Renal cortical epithelial cell (primary cell): ENCODE results near the gene FAM83G. TPM values are rescaled to one million over a fixed set of nuclear protein-coding genes. Genes with fewer than 3 reads are reported as not detected.

Experiments
- DNase-seq: peaks from one replicate; pipeline ENCODE4 v3.0.0-alpha.2; 2011; ENCODE audit warnings: low read depth
- total RNA-seq: library from RNA; depleted of rRNA; stranded (reverse); fragments of >200 nt; gene quantifications from 2 replicates; pipeline ENCODE4 v1.2.3, GENCODE V29; 2014

FAM83G gene
- total RNA-seq, 1 donor from 2014 or later: 17.9 TPM

GRCh38 chr17:19006698-19007097, 2.1 kb upstream of the FAM83G start:
- DNase-seq: no peak

- DNase-seq: no peak
Observed at GRCh38 chr17:19005789-19006430, 1.3 kb upstream of the FAM83G start.

DNA sequence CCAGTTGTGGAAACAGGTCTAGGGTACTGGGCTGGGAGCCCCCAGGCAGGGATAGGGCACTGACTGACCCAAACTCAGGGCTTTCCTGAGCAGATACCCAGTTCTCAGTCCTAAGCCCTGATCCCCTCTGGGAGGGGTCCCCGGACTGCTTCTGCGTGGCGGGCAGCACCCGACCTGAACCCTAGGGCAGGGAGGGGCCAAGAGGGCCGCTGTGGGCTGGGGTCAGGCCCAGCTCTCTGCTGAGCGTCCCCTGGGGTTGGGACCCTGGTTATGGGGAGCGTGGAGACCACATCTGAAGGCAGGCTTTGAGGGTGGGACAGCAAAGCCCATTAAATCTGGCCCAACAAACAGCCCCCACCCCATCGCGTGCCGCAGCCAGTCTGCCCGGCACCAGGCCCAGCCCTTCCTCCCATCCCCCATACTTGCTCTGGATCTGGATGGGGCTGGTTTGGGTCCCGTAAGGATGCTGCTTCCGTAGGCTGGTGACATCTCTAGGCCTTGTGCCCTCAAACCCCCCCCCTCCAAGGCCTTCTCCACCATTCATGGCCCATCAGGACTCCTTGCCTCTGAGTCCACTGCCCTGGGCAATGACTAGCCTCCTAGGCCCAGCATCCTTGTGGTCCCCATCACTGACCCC, 691 bp upstream of the FAM83G start:
- no peak for DNase-seq

DNA sequence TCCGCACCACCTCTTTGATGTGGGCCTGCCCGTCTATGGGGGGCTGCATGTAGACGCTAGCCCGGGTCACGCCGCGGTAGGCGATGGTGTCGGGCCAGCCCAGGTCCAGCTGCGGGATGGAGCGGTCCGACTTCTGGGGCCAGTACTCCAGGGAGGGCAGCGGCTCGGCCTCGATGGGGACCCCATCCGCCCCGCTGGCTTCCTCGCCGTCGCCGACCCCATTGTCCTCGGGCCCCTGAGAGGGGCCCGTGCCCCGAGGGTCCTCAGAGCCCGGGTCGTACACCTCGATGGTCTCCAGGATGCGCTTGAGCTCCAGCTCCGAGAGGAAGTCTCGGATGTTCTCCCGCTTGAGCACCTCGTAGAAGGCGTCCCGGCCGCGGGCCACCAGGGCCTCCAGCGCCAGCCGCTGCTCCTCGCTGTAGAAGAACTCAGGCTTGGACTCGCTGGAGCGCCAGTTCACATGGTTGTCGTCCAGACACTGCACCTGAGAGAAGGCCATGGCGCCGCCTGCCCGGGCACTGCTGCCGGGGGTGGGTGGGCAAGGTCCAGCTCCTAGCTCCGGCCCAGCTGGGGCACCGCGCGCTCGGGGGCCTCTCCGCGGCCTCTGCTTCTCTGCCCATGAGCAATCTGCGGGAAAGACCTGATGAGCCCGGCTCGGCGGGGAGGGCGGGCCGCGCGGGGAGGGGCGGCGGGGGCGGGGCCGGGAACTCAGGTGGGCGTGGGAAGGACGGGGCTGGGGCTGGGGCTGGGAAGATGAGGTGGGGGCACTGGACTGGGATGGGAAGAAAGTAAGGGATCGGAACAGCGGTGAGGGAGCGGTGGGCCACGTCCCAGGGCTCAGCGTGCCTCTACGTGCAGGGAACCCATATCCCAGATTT, 782 bp downstream of the FAM83G start:
- peak; percentile 15 for DNase-seq

GRCh38 chr17:19002805-19003542, 1.6 kb downstream of the FAM83G start:
- peak; percentile 34 for DNase-seq

- DNase-seq: no peak
Observed at GRCh38 chr17:19001907-19002590, 2.5 kb downstream of the FAM83G start.

DNA sequence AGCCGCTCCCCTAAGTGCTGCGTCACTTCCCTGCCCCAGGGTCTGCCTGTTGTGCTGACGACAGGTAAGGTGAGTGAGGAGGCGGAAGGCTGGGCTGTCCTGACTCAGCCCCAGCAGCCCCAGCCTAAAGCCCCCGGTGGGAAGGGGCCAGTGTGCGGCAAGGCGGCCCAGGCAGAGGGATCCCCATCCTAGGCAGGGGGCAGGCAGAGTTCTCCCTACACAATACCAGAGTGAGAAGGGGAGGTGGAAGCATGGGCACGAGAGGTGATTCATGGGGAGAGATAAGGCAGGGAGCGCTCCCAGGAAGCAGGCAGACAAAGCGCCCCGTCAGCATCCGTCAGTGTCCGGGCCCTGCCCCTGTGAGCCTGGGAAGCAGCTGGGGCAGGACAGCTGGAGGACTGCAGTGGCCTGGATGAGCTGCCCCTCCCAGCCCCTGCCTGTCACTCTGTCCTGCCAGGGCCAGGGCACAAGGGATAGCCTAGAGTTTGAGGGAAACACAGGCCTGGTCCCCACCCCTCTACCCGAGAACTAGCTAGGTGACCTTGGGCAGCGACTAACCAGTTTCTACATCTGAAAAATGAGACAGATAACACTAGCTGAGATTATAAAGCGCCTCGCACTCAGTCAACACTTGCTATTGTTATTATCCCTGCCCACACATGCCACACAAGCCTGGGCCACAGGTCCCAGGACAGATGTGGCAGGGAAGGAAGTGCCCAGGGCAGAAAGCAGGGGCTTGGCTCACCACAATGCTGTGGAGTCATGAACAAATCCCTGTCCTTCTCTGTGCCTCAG, 3.8 kb downstream of the FAM83G start:
- DNase-seq: no peak

DNA sequence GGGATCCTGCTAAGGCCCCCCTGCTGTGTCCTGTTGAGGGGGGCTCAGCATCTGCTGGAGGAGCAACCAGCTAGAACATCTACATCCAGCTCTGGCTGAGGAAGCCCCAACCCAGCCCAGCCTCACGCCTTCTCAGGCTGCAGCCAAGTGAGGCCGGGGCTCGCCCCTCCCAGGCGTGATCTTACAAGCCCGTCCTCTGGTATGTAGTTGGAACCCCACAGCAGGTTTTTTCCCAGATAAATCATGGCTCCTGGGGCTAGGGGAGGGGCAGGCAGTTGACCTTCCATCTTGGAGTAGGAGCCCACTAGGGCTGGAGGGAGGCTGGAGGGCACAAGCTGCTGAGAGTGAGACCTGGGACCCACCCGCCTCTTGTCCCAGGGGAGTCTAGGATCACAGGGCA, 4.7 kb downstream of the FAM83G start:
- no peak for DNase-seq

- DNase-seq: no peak
Observed at GRCh38 chr17:18999394-18999793, 5.2 kb downstream of the FAM83G start.

DNA sequence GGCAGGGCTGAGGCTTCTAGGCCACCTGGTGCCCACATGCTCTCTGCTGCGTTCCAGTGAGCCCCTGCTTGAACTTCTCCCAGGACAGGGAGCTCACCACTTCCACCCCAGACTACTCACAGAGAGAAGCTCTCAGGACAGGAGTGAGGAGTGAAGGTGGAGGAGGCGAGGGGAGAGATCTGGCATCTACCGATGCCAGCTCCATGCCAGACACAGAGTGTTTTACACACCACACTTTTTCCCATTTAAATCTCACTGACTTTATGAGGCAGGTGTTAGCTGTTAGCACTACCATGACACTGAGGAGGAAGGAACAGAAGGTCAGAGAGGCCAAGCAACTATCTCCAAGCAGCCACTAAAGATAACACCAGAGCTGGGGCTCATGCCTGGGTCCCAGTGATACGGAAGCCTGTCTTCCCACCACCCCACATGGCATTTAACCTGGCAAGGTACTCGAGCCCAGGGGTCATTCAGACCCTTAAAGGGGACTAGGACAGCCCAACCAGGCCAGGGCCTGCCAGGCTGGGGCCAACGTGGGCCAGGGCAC, 6.8 kb downstream of the FAM83G start:
- no peak for DNase-seq

DNA sequence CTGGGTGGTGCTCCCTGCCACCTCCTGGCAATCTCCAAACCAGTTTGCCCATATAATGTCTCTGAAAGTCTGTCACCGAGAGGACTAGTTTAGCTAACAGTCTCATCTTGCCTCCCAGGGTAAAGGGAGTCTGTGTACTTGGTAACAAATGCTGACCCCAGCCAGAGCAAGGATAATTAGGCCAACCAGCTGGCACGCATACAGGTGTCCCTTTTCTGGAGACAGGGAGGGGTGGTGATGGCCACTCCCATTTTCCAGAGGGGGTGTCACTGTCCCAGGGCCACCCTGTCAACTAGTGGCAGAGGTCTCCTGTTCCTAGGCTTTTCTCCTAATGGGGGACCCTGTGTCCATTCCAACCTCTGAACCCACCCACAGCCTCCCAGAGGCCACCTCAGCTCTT, 8.1 kb downstream of the FAM83G start:
- DNase-seq: no peak

DNA sequence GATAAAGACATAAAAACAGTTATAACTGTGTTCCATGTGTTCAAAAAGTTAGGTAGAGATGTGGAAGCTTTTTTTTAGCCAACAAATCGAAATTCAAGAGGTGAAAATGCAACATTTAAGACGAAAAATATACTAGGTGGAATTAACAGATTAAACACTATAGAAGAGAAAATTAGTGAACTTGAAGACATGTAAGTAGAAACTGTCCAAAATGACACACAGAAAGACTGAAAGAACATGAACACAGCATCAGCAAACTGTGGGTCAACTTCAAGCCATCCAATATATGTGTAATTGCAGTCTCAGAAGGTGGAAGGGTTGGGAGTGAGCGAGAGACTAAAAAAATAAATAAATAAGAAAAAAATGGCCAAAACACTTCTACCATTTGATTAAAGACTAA, 9.3 kb downstream of the FAM83G start:
- no peak for DNase-seq

GRCh38 chr17:18994631-18995030, 9.9 kb downstream of the FAM83G start:
- no peak for DNase-seq

DNA sequence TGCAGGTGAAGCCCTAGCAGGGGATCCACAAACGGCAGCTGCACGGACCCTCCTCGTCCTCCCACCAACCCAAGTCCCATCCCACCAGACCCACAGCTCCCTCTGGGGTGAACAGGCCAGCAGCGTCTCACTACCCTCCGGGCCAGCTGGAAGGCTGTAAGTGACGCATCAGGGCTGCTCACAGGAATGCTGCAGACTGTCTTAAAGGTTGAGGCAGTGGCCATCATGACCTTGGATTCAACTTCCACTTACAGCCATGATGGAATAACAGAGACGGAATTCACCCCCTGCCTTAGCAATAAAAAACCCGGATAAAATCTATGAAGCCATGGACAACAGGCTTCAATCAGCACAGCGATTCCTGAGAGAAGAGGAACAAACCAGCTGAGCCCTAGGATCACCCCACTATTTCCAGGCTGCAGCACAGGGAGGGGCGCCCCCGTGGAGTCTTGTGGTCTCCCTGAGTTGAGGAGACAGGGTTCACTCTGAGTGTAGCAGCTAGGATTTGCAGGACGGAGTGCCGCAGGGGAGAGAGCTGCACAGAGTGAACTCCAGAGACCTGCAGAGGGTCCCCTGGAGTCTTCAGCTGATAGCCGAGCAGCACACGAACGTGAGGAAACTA, 10.5 kb downstream of the FAM83G start:
- DNase-seq: no peak

DNA sequence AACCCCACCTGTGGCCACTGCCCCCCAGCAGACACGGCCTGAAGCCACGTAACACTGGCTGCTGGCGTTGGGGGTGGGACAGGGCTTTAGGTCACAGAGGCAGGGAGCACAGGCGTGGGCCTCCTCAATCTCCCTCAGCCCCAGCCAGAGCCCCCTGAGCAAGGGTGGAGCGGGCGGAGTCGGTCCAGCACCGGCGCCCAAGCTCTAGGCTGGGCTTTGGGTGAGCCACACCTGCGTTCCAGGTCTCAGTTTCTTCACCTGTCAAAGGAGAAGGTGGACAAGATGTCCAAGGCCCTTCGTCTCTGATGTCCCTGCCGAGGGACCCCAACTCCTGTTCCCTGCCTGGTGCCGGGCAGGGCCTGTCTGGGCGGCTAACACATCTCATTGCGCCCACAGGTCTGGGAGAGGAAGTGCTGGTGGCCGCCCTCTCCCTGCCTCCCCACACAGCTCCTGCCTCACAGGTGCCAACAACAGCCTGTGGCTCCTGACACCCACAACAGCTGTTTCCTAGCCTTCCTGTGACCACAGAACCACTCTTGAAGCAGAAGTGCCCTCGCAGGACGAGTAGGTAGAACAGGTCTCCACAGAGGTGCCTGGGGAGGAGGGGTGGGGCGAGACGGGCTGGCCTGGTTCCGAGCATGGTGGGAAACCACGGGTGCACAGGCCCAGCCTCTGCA, 12.0 kb downstream of the FAM83G start:
- DNase-seq: no peak

GRCh38 chr17:18991531-18992315, 12.8 kb downstream of the FAM83G start:
- no peak for DNase-seq

GRCh38 chr17:18990331-18990730, 14.2 kb downstream of the FAM83G start:
- DNase-seq: no peak

- DNase-seq: peak; percentile 52
Observed at GRCh38 chr17:18988546-18989173, 15.9 kb downstream of the FAM83G start.
